Choroid plexus epithelial cell (primary cell): Measurements from ENCODE around the gene OR2T4.

Source experiments
- DNase-seq: peaks from one replicate; pipeline ENCODE4 v3.0.0-alpha.2; 2010; ENCODE audit warnings: low read depth
- H3K4me3 ChIP-seq: 2 replicates; pipeline ENCODE4 v1.5.1; 2011; ENCODE audit warnings: low read depth, mild to moderate bottlenecking, control low read depth, low read length, moderate library complexity
- TF ChIP-seq, protein P1 (sequence below): conservative IDR thresholded peaks from 2 replicates; pipeline ENCODE4 v1.5.1; 2011; ENCODE audit warnings: low read depth, mild to moderate bottlenecking, control low read depth, inconsistent platforms, low read length, moderate library complexity

The OR2T4 gene, protein sequence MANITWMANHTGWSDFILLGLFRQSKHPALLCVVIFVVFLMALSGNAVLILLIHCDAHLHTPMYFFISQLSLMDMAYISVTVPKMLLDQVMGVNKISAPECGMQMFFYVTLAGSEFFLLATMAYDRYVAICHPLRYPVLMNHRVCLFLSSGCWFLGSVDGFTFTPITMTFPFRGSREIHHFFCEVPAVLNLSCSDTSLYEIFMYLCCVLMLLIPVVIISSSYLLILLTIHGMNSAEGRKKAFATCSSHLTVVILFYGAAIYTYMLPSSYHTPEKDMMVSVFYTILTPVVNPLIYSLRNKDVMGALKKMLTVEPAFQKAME

DNA sequence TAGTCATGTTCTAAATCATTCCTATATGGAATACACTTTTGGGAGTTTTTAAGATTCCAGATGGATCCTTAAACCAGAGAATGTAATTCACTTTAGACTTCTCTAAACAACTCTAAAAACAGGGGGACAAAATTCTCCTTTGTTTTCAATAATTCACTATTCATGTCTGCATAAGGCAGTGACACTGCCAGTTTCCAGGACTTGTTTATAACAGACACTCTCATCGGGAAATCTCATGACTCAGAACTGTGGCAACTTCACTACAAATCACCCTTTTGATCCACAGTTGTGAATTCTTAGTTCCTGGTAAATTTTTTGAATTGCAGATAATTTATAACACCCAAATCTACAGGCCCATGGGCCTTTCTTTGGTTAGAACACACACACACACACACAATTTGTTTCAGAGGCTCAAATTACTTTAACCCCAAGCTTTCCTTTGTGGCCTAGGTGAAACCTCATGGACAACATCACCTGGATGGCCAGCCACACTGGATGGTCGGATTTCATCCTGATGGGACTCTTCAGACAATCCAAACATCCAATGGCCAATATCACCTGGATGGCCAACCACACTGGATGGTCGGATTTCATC is at the start of gene OR2T4:
TSS of gene OR2T4 (plus strand) at position 545 of the 595 bp plus-strand sequence. CDS start at position 545, 0 bp downstream.
- DNase-seq, result no peak
- H3K4me3 ChIP-seq, result no peak within 1 kb of the TSS
- TF ChIP-seq, protein P1, sequence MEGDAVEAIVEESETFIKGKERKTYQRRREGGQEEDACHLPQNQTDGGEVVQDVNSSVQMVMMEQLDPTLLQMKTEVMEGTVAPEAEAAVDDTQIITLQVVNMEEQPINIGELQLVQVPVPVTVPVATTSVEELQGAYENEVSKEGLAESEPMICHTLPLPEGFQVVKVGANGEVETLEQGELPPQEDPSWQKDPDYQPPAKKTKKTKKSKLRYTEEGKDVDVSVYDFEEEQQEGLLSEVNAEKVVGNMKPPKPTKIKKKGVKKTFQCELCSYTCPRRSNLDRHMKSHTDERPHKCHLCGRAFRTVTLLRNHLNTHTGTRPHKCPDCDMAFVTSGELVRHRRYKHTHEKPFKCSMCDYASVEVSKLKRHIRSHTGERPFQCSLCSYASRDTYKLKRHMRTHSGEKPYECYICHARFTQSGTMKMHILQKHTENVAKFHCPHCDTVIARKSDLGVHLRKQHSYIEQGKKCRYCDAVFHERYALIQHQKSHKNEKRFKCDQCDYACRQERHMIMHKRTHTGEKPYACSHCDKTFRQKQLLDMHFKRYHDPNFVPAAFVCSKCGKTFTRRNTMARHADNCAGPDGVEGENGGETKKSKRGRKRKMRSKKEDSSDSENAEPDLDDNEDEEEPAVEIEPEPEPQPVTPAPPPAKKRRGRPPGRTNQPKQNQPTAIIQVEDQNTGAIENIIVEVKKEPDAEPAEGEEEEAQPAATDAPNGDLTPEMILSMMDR, result no peak

DNA sequence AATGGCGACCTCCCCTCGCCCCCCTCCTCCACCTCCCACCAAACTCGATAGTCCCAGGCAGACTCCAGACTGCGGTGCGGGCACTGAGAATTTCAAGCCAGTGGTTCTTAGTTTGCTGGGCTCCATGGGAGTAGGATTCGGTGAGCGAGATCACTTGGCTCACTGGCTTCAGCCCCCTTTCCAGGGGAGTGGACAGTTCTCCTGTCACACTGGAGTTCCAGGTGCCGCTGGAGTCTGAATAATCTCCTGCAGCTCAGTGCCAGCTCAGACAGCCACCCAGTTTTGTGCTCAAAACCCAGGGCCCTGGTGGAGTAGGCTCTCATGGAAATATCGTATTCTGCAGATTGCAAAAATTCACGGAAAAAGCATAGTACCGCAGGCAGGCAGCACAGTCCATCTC is 44.7 kb upstream of the OR2T4 start:
- no peak for DNase-seq
- TF ChIP-seq, protein P1, result no peak
- H3K4me3 ChIP-seq, result no peak overlapping the region

DNA sequence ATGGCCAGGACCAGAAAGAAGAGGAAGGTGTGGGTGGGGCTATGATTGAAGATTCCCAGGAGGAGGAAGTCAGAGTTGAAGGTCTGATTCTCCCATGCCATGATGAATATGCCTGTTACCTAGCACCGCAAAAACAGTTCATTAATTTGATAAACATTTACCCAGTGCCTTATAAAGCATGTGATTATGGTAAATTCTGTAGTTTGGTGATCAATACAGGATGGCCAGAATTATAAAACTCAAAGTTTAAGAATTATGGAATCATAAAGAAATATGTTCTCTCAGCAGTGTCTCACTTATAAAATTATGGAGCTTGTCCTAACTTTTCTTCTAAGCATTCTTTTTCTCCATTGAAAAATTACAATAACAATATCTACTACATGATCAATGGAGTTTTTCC is 37.0 kb upstream of the OR2T4 start, which contains the start of gene OR2M7:
TSS of gene OR2M7 (minus strand) at position 101 of the 400 bp plus-strand sequence. CDS start at position 101, 0 bp downstream.
- TF ChIP-seq, protein P1, result no peak
- no peak within 1 kb of the TSS for H3K4me3 ChIP-seq
- DNase-seq, result no peak

DNA sequence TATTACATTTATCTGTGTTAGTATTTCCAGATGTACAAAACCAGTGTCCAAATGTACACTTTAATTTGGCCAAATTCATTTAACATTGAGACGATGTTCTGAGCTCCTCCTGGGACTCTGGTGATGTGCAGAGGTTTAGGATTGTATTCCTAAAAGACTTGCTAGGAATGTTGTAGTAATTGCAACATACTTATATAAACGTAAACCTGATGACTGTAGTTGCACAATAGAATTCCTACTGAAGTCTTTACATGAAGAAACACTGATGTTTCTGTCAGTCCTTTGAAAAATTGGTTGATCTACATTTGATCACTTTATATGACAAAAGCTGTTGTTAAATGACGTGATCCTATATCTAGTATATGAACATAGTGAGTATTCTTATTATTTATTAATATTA is 18.0 kb upstream of the OR2T4 start:
- no peak overlapping the region for H3K4me3 ChIP-seq
- TF ChIP-seq, protein P1, result no peak
- DNase-seq, result no peak

DNA sequence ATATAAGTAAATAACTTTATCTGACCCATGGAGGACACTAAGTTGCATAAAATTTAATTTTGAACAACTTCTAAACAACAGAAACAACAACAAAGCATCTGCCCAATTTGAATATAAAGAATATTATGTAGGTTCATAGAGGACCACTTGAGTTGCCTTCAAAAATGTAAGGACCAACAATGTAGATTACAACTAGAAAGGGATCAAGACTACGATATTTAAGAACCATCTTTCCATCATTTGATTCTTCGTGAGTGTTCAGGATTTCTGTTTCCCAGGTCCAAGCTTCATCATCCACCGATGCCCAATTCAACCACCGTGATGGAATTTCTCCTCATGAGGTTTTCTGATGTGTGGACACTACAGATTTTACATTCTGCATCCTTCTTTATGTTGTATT is 13.0 kb upstream of the OR2T4 start, which contains the start of gene OR14C36:
TSS of gene OR14C36 (plus strand) at position 301 of the 400 bp plus-strand sequence. CDS start at position 301, 0 bp downstream.
- TF ChIP-seq, protein P1, result no peak
- no peak for DNase-seq
- H3K4me3 ChIP-seq, result no peak within 1 kb of the TSS

DNA sequence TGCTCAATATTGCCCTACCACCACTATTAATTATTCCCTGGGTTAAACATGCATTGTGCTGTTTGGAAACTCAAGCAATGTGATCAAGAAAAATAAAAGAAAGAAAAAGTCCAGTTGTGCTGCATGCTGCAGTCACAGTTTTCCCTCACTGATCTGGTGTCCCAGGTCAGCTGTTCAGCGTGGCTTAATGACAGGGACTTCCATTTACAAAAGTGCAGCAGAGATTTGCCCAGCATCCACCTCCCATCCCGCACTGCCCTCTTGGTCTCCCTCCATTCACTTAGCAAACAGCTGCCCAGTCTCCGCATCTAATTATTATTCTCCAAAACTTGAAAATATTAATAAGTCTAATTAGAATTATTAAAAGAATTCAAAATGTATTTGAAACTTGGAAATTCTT is 2.0 kb upstream of the OR2T4 start:
- H3K4me3 ChIP-seq, result no peak overlapping the region
- no peak for DNase-seq
- TF ChIP-seq, protein P1, result no peak

DNA sequence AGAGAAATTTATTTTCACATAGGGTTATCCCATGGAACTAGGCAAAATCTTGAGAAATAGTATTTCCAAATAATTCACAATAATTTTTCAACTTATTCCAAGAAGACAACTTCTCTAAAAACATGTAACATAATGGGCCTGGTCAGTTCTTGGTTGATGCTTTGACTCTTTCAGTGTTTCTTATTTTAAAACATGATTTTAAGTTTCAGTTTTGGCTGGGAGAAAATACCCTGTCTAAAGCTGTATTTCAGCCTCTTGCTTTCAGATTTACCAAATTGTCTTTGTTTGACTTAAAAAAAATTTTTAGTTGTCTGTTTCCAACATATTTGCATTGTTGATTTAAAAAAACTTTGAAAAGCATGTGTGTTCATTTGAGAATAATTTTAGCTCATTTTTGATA is 5.1 kb downstream of the OR2T4 start:
- no peak overlapping the region for H3K4me3 ChIP-seq
- TF ChIP-seq, protein P1, result no peak
- DNase-seq, result no peak
